Smooth muscle cell (in vitro differentiated cells): ENCODE measurements around the gene TIMM21. TPM values are rescaled to one million over a fixed set of nuclear protein-coding genes. Genes with fewer than 3 reads are reported as not detected.

ENCODE experiments used
- DNase-seq: peaks from one replicate; lab custom pipeline; 2025; ENCODE audit not compliant: unreplicated experiment; lab: John Stamatoyannopoulos, UW
- H2AFZ ChIP-seq: fragments of 200-600 bp; sonication (generic); 2 replicates; pipeline ENCODE4 v1.6.0; 2016; ENCODE audit warnings: antibody characterized with exemption, low read depth, mild to moderate bottlenecking
- H3F3A ChIP-seq: fragments of 200-600 bp; sonication (generic); 2 replicates; pipeline ENCODE4 v1.6.0; 2017; ENCODE audit warnings: antibody characterized with exemption, low read depth
- H3K27ac ChIP-seq: fragments of 200-600 bp; sonication (generic); 2 replicates; pipeline ENCODE4 v1.5.1; 2016; ENCODE audit warnings: low read depth, mild to moderate bottlenecking
- H3K27me3 ChIP-seq: fragments of 200-600 bp; sonication (generic); 2 replicates; pipeline ENCODE4 v1.6.1; 2016; ENCODE audit warnings: low read depth, mild to moderate bottlenecking
- H3K36me3 ChIP-seq: fragments of 200-600 bp; sonication (generic); 2 replicates; pipeline ENCODE4 v1.5.1; 2016; ENCODE audit warnings: low read depth
- H3K4me1 ChIP-seq: fragments of 200-600 bp; sonication (generic); 2 replicates; pipeline ENCODE4 v1.5.1; 2016; ENCODE audit warnings: low read depth
- H3K4me2 ChIP-seq: fragments of 200-600 bp; sonication (generic); 2 replicates; pipeline ENCODE4 v1.6.0; 2016; ENCODE audit warnings: mild to moderate bottlenecking
- H3K4me3 ChIP-seq: fragments of 200-600 bp; sonication (generic); 2 replicates; pipeline ENCODE4 v1.5.1; 2016; ENCODE audit warnings: mild to moderate bottlenecking
- H3K79me2 ChIP-seq: fragments of 200-600 bp; sonication (generic); 2 replicates; pipeline ENCODE4 v1.6.0; 2016; ENCODE audit warnings: low read depth, mild to moderate bottlenecking
- H3K9ac ChIP-seq: fragments of 200-600 bp; sonication (generic); 2 replicates; pipeline ENCODE4 v1.6.0; 2016; ENCODE audit warnings: low read depth
- H3K9me3 ChIP-seq: fragments of 200-600 bp; sonication (generic); replicated peaks from 2 replicates; pipeline ENCODE4 v1.5.1; 2016; ENCODE audit warnings: low read depth
- H4K20me1 ChIP-seq: fragments of 200-600 bp; sonication (generic); 2 replicates; pipeline ENCODE4 v1.6.0; 2016; ENCODE audit warnings: low read depth
- CTCF ChIP-seq: fragments of 200-600 bp; sonication (generic); IDR thresholded peaks from 2 replicates; pipeline ENCODE4 v1.5.1; 2017; ENCODE audit warnings: borderline replicate concordance, mild to moderate bottlenecking, antibody characterized with exemption; ENCODE audit not compliant: insufficient read depth, poor library complexity, severe bottlenecking
- WGBS: methylation state at CpG from one replicate; pipeline ENCODE4 v1.1.7; 2016; ENCODE audit warnings: low lambda C conversion rate; 5-methylcytosine and 5-hydroxymethylcytosine counted together
- polyA plus RNA-seq: library from polyadenylated mRNA; unstranded; fragments of >200 nt; fragmentation: Nextera tagmentation; extraction: Ambion mirVana; gene quantifications from 2 replicates; pipeline ENCODE4 v1.2.1, GENCODE V29; 2016
- total RNA-seq: library from RNA; depleted of rRNA; stranded (reverse); fragments of >200 nt; gene quantifications from 2 replicates; pipeline ENCODE4 v1.2.3, GENCODE V29; 2014

The TIMM21 gene
- total RNA-seq = 27.6 and 35.0 TPM in 2 replicates
- 72.6 and 80.8 TPM in 2 replicates for polyA plus RNA-seq

GRCh38 chr18:74147779-74148542 lies at the start of gene TIMM21, which contains the start of gene FBXO15:
Gene TIMM21, plus strand, starts transcription at chr18:74148523. Its CDS starts 286 bp downstream, at chr18:74148809.
Gene FBXO15, minus strand, starts transcription at chr18:74147834. Its CDS starts 49 bp downstream, at chr18:74147785.
- H3K36me3 ChIP-seq = no peaks in the 10 kb centered on the region
- H3K27me3 ChIP-seq = no peaks in the 10 kb centered on the region
- no peaks in the 10 kb centered on the region for H3K9me3 ChIP-seq
- no peaks in the 10 kb centered on the region for H4K20me1 ChIP-seq
- H2AFZ ChIP-seq = peak within 1 kb of the TSS; percentile 88
- peak within 1 kb of the TSS; percentile 74 for H3K9ac ChIP-seq
- peak within 1 kb of the TSS; percentile 67 for H3K4me3 ChIP-seq
- TF ChIP-seq CTCF = no peak
- peak; percentile 90 for DNase-seq
- H3K79me2 ChIP-seq = peaks cover 30% of the 10 kb centered on the region
- peak within 1 kb of the TSS; percentile 76 for H3K27ac ChIP-seq
- peak within 1 kb of the TSS; percentile 89 for H3K4me2 ChIP-seq
- peaks cover 4% of the 10 kb centered on the region for H3F3A ChIP-seq
- H3K4me1 ChIP-seq = peaks cover 10% of the 10 kb centered on the region
- under 1% methylated on average over 58 of the region's 58 CpGs for WGBS

GRCh38 chr18:74108460-74108859 lies 39.9 kb upstream of the TIMM21 start:
- Histone ChIP-seq H2AFZ (no peak overlapping the region), H3K9ac (no peak overlapping the region), H3K4me1 (no peaks in the 10 kb centered on the region), H3K79me2 (no peaks in the 10 kb centered on the region), H3F3A (no peaks in the 10 kb centered on the region), H3K9me3 (peaks cover 4% of the 10 kb centered on the region), H3K27me3 (no peaks in the 10 kb centered on the region), H3K27ac (no peak overlapping the region), H4K20me1 (no peaks in the 10 kb centered on the region), H3K4me3 (no peak overlapping the region), H3K4me2 (no peak overlapping the region), H3K36me3 (no peaks in the 10 kb centered on the region)
- no peak for TF ChIP-seq CTCF
- no peak for DNase-seq
- 88% methylated on average over 2 of the region's 2 CpGs for WGBS

GRCh38 chr18:74110149-74110548 lies 38.2 kb upstream of the TIMM21 start:
- no peaks in the 10 kb centered on the region for H4K20me1 ChIP-seq
- no peak overlapping the region for H3K4me2 ChIP-seq
- H3F3A ChIP-seq = no peaks in the 10 kb centered on the region
- 100% methylated on average over 1 of the region's 1 CpG for WGBS
- no peaks in the 10 kb centered on the region for H3K36me3 ChIP-seq
- H3K79me2 ChIP-seq = no peaks in the 10 kb centered on the region
- no peak overlapping the region for H3K9ac ChIP-seq
- DNase-seq = no peak
- no peaks in the 10 kb centered on the region for H3K27me3 ChIP-seq
- H3K9me3 ChIP-seq = peaks cover 4% of the 10 kb centered on the region
- TF ChIP-seq CTCF = no peak
- H3K27ac ChIP-seq = no peak overlapping the region
- H3K4me1 ChIP-seq = peaks cover 12% of the 10 kb centered on the region
- H3K4me3 ChIP-seq = no peak overlapping the region
- H2AFZ ChIP-seq = no peak overlapping the region
